Measurements from ENCODE around the gene COMMD1. TPM values are rescaled to one million over a fixed set of nuclear protein-coding genes. Genes with fewer than 3 reads are reported as not detected.

The COMMD1 gene
- 34.6 and 49.2 TPM in 2 replicates for total RNA-seq

GRCh38 chr2:61905372-61906185 lies at the start of gene COMMD1:
Gene COMMD1 (plus strand): TSS chr2:61905674. CDS start chr2:61905679, 5 bp downstream.

DNA sequence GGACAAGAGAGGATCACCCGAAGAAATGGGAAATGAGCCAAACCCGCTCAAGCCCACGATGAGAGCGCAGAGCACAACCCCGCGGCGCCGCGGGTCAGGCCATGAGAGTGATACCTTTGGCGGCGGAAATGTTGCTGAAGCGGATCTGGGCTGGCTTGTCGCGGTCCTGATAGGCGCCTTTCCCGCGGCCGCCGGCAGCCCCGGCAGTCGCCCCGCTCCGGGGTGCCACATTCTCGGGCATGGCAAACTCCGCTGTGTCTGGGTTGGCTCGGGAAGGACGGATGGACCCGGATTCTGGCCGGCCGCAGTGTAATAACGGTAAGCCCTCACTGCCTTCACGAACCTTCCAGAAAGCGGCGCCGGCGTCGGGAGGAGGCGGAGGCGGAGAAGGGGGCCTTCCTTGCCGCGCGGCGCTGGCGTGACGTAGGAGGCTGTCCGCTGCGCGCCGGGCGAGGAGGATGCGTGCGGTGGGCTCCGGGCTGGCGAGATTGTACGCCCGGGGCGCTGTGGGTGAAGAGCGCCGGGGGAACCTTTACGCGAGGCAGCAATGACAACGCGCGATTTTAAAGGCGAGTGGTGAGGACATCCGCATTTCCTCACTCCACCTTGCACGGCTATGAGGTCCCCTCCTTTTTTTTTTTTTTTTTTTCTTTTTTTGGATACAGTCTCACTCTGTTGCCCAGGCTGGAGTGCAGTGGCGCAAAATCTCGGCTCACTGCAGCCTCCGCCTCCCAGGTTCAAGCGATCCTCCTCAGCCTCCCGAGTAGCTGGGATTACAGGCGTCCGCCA lies 17.0 kb upstream of the COMMD1 start, which contains the start of gene CCT4:
CCT4 (minus strand) TSS at position 390 of the 789 bp plus-strand sequence; CDS start at position 241, 149 bp downstream.

Small RNAs within 50 kb of the gene (small RNA-seq; reads per million reads assigned to genes)
- gene RF00019 (ENCODE audit: low replicate concordance) = not detected

Other genes with a start within 250 kb of the COMMD1 start
- gene FAM161A, start 51.6 kb upstream of the COMMD1 start, total RNA-seq = 2.0 and 2.6 TPM in 2 replicates
- 115 and 159 TPM in 2 replicates for gene CCT4, start 17.0 kb upstream of the COMMD1 start, total RNA-seq